Astrocyte of the spinal cord (primary cell): ENCODE results near the gene TAS1R1.

Experiments used
- DNase-seq: peaks from one replicate; pipeline ENCODE4 v3.0.0; 2011; ENCODE audit warnings: low read depth, low spot score
- H3K4me3 ChIP-seq: 2 replicates; pipeline ENCODE4 v1.5.1; 2011; ENCODE audit warnings: low read depth, mild to moderate bottlenecking, low read length, moderate library complexity
- CTCF ChIP-seq: IDR thresholded peaks from 2 replicates; pipeline ENCODE4 v1.5.1; 2012; ENCODE audit warnings: low read depth, mild to moderate bottlenecking, low read length, inconsistent platforms
- in situ Hi-C: cut with HindIII; loops from 2 replicates; pipeline ENCODE4 v1.10.0; 2017; ENCODE audit warnings: low sequenced_read_pairs

The TAS1R1 gene

GRCh38 chr1:6508154-6508815 is 46.8 kb upstream of the TAS1R1 start:
- in situ Hi-C loops: no loop called here
- no peak overlapping the region for H3K4me3 ChIP-seq
- DNase-seq: no peak
- TF ChIP-seq CTCF: no peak

GRCh38 chr1:6508816-6509189 is 46.3 kb upstream of the TAS1R1 start:
- TF ChIP-seq CTCF: no peak
- no peak overlapping the region for H3K4me3 ChIP-seq
- DNase-seq: no peak
- in situ Hi-C loops: no loop called here

GRCh38 chr1:6509220-6509918 is 45.7 kb upstream of the TAS1R1 start:
- no peak overlapping the region for H3K4me3 ChIP-seq
- in situ Hi-C loops: no loop called here
- TF ChIP-seq CTCF: no peak
- no peak for DNase-seq

- DNase-seq: no peak
- no peak overlapping the region for H3K4me3 ChIP-seq
- in situ Hi-C loops: no loop called here
- TF ChIP-seq CTCF: no peak
These were observed 45.2 kb upstream of the TAS1R1 start for GRCh38 chr1:6509919-6510291.

GRCh38 chr1:6510493-6510892 is 44.6 kb upstream of the TAS1R1 start:
- H3K4me3 ChIP-seq: no peak overlapping the region
- no peak for DNase-seq
- no peak for TF ChIP-seq CTCF
- in situ Hi-C loops: no loop called here

GRCh38 chr1:6511056-6511455 is 44.1 kb upstream of the TAS1R1 start:
- DNase-seq: no peak
- no peak for TF ChIP-seq CTCF
- in situ Hi-C loops: no loop called here
- no peak overlapping the region for H3K4me3 ChIP-seq
